ENCODE results near the gene IL36RN. TPM values are rescaled to one million over a fixed set of nuclear protein-coding genes. Genes with fewer than 3 reads are reported as not detected.

Gene IL36RN
- total RNA-seq, 1 donor from 2014 or later: 0.14 TPM

GRCh38 chr2:113073325-113073834 is 14.4 kb downstream of the IL36RN start:
- TF ChIP-seq CTCF (IDR thresholded peaks at IDR 0.05; ENCODE audit: insufficient read depth, low read depth, low read length): no peak
- no peak for TF ChIP-seq EZH2 (IDR thresholded peaks at IDR 0.05; ENCODE audit: insufficient read depth, low read length)
- Mint-ChIP-seq H3K4me3 (ENCODE audit: unreplicated experiment) (no peak overlapping the region), H3K4me1 (ENCODE audit: low read depth, unreplicated experiment) (peaks cover 17% of the 10 kb centered on the region), H3K36me3 (ENCODE audit: low read depth, unreplicated experiment) (no peaks in the 10 kb centered on the region), H3K27me3 (ENCODE audit: low read depth, unreplicated experiment) (peaks cover 42% of the 10 kb centered on the region), H3K9me3 (ENCODE audit: unreplicated experiment) (no peaks in the 10 kb centered on the region), H3K27ac (ENCODE audit: unreplicated experiment) (no peak overlapping the region)
- H2AFZ ChIP-seq (ENCODE audit: low read depth, low read length): no peak overlapping the region
- no peaks in the 10 kb centered on the region for H3K36me3 ChIP-seq (ENCODE audit: insufficient read depth, low read length)
- H3K4me3 ChIP-seq (ENCODE audit: insufficient read depth, low read depth, low read length): no peak overlapping the region
- H3K4me1 ChIP-seq (ENCODE audit: insufficient read depth, low read length): no peaks in the 10 kb centered on the region
- H3K9me3 ChIP-seq (ENCODE audit: insufficient read depth, low read depth, low read length): no peaks in the 10 kb centered on the region
- peaks cover 12% of the 10 kb centered on the region for H3K27me3 ChIP-seq (ENCODE audit: insufficient read depth, low read length)
- no peak for FAIRE-seq
- H3K27ac ChIP-seq (ENCODE audit: low read depth, low read length): no peak overlapping the region
- DNase-seq (ENCODE audit: low read depth): no peak
- no peaks in the 10 kb centered on the region for H3K79me2 ChIP-seq (ENCODE audit: insufficient read depth, low read length)
- H3K9ac ChIP-seq (ENCODE audit: low read length): no peak overlapping the region
- H3K4me2 ChIP-seq (ENCODE audit: low read length): no peak overlapping the region
- H4K20me1 ChIP-seq (ENCODE audit: insufficient read depth, low read length): no peaks in the 10 kb centered on the region

GRCh38 chr2:113075030-113075429 is 16.0 kb downstream of the IL36RN start:
- no peak overlapping the region for H3K4me3 ChIP-seq (ENCODE audit: insufficient read depth, low read depth, low read length)
- H3K27ac Mint-ChIP-seq (ENCODE audit: unreplicated experiment): no peak overlapping the region
- no peaks in the 10 kb centered on the region for H3K9me3 Mint-ChIP-seq (ENCODE audit: unreplicated experiment)
- H3K4me2 ChIP-seq (ENCODE audit: low read length): no peak overlapping the region
- peaks cover 39% of the 10 kb centered on the region for H3K27me3 Mint-ChIP-seq (ENCODE audit: low read depth, unreplicated experiment)
- no peak overlapping the region for H3K4me3 Mint-ChIP-seq (ENCODE audit: unreplicated experiment)
- peaks cover 12% of the 10 kb centered on the region for H3K27me3 ChIP-seq (ENCODE audit: insufficient read depth, low read length)
- TF ChIP-seq CTCF (IDR thresholded peaks at IDR 0.05; ENCODE audit: insufficient read depth, low read depth, low read length) (no peak), EZH2 (IDR thresholded peaks at IDR 0.05; ENCODE audit: insufficient read depth, low read length) (no peak)
- H2AFZ ChIP-seq (ENCODE audit: low read depth, low read length): no peak overlapping the region
- no peaks in the 10 kb centered on the region for H3K36me3 ChIP-seq (ENCODE audit: insufficient read depth, low read length)
- FAIRE-seq: no peak
- no peak overlapping the region for H3K9ac ChIP-seq (ENCODE audit: low read length)
- no peak for DNase-seq (ENCODE audit: low read depth)
- no peaks in the 10 kb centered on the region for H3K9me3 ChIP-seq (ENCODE audit: insufficient read depth, low read depth, low read length)
- no peaks in the 10 kb centered on the region for H3K4me1 ChIP-seq (ENCODE audit: insufficient read depth, low read length)
- H3K27ac ChIP-seq (ENCODE audit: low read depth, low read length): no peak overlapping the region
- peaks cover 4% of the 10 kb centered on the region for H3K4me1 Mint-ChIP-seq (ENCODE audit: low read depth, unreplicated experiment)
- no peaks in the 10 kb centered on the region for H3K79me2 ChIP-seq (ENCODE audit: insufficient read depth, low read length)
- H3K36me3 Mint-ChIP-seq (ENCODE audit: low read depth, unreplicated experiment): no peaks in the 10 kb centered on the region
- H4K20me1 ChIP-seq (ENCODE audit: insufficient read depth, low read length): no peaks in the 10 kb centered on the region

GRCh38 chr2:113075600-113075999 is 16.6 kb downstream of the IL36RN start:
- no peaks in the 10 kb centered on the region for H3K36me3 Mint-ChIP-seq (ENCODE audit: low read depth, unreplicated experiment)
- Histone ChIP-seq H3K79me2 (ENCODE audit: insufficient read depth, low read length) (no peaks in the 10 kb centered on the region), H4K20me1 (ENCODE audit: insufficient read depth, low read length) (no peaks in the 10 kb centered on the region), H3K27ac (ENCODE audit: low read depth, low read length) (no peak overlapping the region), H3K27me3 (ENCODE audit: insufficient read depth, low read length) (peaks cover 12% of the 10 kb centered on the region), H3K4me3 (ENCODE audit: insufficient read depth, low read depth, low read length) (no peak overlapping the region), H3K4me2 (ENCODE audit: low read length) (no peak overlapping the region), H3K4me1 (ENCODE audit: insufficient read depth, low read length) (no peaks in the 10 kb centered on the region), H3K36me3 (ENCODE audit: insufficient read depth, low read length) (no peaks in the 10 kb centered on the region), H2AFZ (ENCODE audit: low read depth, low read length) (no peak overlapping the region), H3K9ac (ENCODE audit: low read length) (no peak overlapping the region), H3K9me3 (ENCODE audit: insufficient read depth, low read depth, low read length) (no peaks in the 10 kb centered on the region)
- DNase-seq (ENCODE audit: low read depth) (no peak), FAIRE-seq (no peak)
- no peak overlapping the region for H3K4me3 Mint-ChIP-seq (ENCODE audit: unreplicated experiment)
- peaks cover 39% of the 10 kb centered on the region for H3K27me3 Mint-ChIP-seq (ENCODE audit: low read depth, unreplicated experiment)
- H3K4me1 Mint-ChIP-seq (ENCODE audit: low read depth, unreplicated experiment): peaks cover 3% of the 10 kb centered on the region
- no peak overlapping the region for H3K27ac Mint-ChIP-seq (ENCODE audit: unreplicated experiment)
- H3K9me3 Mint-ChIP-seq (ENCODE audit: unreplicated experiment): no peaks in the 10 kb centered on the region
- TF ChIP-seq CTCF (IDR thresholded peaks at IDR 0.05; ENCODE audit: insufficient read depth, low read depth, low read length): no peak
- no peak for TF ChIP-seq EZH2 (IDR thresholded peaks at IDR 0.05; ENCODE audit: insufficient read depth, low read length)
